ELF-1 (cell line): Measurements from ENCODE around the gene SLC24A4.
"Not testable (repeated sequence)": the region's sequence is repeated elsewhere in the genome, so short reads cannot be mapped to it uniquely, and the experiment has no call there.

Experiments
- DNase-seq: peaks from one replicate; pipeline ENCODE4 v3.0.0-alpha.2; 2016; ENCODE audit warnings: low read depth, low spot score

Gene SLC24A4

DNA sequence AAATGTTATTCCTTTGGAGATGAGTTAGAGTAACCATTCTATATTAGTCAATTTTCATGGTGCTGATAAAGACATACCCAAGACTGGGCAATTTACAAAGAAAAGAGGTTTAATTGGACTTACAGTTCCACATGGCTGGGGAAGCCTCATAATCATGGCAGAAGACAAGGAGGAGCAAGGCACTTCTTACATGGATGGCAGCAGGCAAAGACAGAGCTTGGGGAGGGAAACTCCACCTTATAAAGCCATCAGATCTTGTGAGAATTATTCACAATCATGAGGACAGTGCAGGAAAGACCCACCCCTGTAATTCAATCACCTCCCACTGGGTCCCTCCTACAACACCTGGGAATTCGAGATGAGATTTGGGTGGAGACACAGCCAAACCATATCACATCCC lies 79.5 kb downstream of the SLC24A4 start:
- DNase-seq = not testable (repeated sequence)

DNA sequence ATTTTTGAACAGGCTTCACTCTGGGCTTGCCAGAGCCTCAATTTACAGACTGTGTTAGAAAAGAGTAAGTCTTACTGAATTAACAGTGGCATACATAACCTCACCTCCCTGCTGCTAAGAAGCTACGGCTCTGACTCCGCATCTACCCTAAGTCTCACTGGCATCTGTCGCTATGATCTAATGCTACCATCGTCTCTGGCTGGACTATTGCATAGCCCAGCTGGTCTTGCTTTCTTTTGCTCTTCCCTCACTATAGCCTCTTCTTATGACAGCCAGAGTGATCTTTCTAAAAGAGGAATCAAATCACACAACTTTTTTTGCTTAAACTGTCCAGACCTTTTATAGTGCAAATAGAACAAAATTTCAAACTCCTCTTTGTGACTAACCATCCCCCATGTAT lies 81.1 kb downstream of the SLC24A4 start:
- DNase-seq = no peak

GRCh38 chr14:92404421-92404820 lies 81.5 kb downstream of the SLC24A4 start:
- no peak for DNase-seq

DNA sequence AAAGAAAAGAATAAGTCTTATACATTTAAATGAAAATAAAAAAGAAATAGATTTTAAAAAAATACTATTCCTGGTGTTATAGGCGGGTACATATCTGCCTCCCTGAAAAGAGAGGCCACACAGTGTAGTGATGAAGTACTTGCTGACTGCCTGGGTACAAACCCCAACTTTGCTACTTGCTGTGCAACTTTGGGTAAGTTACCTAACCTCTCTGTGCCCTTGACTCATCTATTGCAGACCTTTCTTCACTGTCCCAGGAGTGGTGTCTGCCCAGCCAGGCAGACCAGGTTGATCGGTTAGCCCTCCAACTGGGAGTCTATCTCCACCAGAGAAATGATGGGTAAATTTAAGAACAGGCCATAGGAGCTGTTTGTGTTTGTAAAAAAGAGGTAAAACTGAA lies 82.0 kb downstream of the SLC24A4 start:
- DNase-seq = no peak

GRCh38 chr14:92407410-92407809 lies 84.4 kb downstream of the SLC24A4 start:
- no peak for DNase-seq

- DNase-seq = no peak
Observed at GRCh38 chr14:92409043-92409442, 86.1 kb downstream of the SLC24A4 start.

DNA sequence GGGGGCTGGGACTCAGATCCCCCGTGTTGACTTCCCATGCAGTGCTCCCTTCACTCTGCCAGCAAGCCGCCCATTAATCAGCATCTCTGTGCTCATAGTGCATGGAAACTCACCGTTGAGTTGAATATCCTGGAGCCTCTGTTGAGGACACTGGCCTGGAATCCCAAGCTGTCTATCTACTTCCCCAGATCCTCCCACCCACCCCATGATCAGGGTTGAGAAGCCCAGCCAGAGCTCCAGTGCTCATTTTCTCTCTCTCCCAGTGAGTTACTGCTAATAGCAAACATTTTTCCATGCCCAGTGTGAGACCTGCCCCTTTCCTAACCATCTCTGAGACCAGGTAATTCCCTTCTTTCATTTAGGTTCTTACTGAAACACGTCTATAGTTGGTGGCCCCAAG lies 88.2 kb downstream of the SLC24A4 start:
- no peak for DNase-seq

DNA sequence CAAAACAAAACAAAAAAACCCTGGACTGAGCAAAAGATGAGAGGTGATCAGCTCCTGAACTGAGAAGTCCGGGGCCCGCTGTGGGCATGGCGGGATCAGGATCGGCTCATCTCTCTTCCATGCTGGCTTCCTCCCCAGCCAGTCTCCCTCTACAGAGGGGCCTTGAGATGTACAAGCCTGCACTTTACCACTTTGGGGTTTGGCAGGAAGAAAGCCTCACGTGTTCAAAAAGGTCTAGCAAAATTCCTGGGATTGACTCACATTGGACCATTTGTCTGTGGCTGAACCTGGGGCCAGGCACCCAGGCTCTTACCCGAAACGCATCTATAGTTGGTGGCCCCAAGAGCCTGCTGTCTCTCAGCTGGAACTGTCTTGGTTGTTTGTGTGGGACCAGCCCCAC lies 89.0 kb downstream of the SLC24A4 start:
- no peak for DNase-seq

GRCh38 chr14:92412912-92413311 lies 89.9 kb downstream of the SLC24A4 start:
- no peak for DNase-seq

- no peak for DNase-seq
Observed at GRCh38 chr14:92413379-92413778, 90.4 kb downstream of the SLC24A4 start.

GRCh38 chr14:92414690-92415445 lies 91.9 kb downstream of the SLC24A4 start:
- DNase-seq = no peak

GRCh38 chr14:92415969-92416368 lies 93.0 kb downstream of the SLC24A4 start:
- no peak for DNase-seq

GRCh38 chr14:92416544-92416943 lies 93.6 kb downstream of the SLC24A4 start:
- DNase-seq = no peak

- DNase-seq = no peak
Observed at GRCh38 chr14:92417759-92418158, 94.8 kb downstream of the SLC24A4 start.

GRCh38 chr14:92421751-92422150 lies 98.8 kb downstream of the SLC24A4 start:
- DNase-seq = no peak

DNA sequence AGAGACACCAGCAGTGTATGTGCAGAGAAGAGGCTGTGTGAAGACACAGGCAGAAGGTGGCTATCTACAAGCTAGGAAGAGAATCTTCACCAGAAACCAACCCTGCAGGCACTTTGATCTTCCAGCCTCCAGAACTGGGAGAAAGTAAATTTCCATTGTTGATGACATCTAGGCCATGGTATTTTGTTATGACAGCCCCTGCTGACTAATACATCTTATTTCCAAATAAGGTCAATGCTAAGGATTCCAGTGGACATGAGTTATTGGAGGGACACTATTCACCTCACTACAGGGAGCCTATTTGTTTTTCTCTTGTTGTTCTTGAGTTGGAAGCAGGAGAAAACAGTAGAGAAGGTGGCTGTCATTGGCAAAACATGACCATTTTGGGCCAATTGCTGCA lies 102.1 kb downstream of the SLC24A4 start:
- no peak for DNase-seq

DNA sequence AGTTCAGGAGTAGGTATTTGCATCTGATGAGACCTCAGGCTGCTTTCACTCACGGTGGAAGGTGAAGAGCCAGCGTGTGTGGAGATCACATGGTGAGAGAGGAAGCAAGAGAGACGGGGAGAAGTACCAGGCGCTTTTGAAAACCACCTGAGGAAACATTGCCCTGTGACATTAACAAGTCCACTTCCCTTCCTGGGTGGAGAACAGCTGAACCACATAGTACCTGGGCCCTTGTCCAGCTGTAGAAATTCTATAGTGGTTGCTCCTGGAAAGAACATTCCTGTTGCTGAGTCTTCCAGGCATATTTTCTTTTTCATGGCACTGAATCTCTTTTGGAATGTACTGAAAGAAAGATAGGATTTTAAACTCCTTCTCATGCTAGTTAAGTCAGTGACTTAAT lies 103.3 kb downstream of the SLC24A4 start:
- no peak for DNase-seq

DNA sequence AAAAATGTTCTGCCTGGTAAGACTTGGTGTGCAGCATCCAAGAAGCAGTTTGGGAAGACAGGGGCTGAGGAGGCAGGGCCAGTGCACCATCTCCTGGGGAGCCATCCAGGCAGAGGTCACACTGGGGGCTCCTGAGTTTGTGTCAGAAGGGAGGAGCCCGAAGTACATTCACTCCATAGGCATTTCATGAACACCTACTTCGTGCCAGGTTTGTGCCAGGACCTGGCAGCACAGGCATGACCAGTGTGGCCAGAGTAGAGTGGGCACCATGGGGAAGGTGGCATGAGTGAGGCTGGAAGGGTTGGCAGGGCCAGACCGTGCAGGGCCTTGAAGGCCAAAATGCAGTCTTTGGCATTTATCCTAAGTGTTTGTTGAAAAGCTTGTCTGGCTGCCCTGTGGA lies 104.1 kb downstream of the SLC24A4 start:
- DNase-seq = no peak

DNA sequence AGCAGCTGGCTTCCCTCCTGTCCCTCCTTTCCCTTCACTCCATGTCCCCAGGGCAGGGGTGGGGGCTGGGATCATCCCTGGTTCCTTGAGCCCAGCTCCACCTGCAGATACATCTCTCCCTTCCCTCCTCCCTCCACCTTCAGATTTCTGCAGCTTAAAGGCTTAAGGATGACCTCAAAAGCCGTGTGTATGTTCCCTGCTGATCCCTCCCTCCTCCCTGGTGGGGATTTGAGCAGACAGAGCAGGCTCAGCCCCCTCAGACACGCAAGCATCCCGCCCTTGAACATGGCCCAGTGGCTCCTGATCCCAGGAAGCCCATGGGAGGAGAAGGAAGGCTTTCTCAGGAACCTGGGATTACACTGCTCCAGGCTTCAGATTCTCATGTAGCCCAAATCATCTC lies 107.7 kb downstream of the SLC24A4 start:
- DNase-seq = no peak

DNA sequence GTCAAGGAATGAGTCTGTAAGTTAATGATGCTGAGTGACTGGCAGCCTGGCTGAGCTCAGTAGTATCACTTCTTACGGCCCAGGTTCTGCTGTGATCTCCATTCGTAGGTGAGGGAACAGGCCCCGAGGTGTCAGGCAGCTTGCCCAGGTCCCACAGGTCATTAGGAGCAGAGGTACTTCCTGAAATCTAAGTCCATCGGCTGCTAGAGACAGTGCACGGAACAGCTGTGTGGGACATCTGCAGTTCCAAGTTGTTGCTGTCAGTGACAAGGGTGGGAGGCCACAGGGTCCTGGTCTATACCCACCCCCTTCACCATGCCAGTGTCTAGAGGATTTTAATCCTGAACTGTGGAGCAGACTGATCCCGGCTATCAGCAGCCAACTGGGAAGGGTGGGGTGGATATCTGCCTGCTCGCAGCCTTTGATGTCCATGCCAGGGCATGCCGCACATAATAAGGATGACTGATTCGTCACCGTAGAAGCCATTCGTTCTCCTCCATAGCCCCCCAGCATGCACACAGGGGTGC lies 108.3 kb downstream of the SLC24A4 start:
- DNase-seq = no peak

DNA sequence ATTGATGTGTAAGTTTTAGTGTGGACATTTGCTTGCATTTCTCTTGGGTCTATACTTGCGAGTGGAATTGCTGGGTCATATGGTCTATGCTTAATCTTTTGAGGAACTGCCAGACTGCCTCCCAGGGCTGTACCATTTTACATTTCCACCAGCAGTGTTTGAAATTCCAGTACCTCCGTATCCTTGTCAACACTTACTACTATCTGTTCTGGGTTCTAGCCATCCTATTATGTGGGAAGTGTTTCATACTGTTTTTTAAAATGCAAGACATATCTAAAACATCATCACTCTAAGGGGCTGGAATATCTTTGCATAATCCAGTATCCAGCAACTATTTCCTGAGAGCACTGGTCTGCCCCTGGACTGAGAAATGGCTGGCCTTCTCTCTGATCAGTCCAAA lies 110.4 kb downstream of the SLC24A4 start:
- no peak for DNase-seq

DNA sequence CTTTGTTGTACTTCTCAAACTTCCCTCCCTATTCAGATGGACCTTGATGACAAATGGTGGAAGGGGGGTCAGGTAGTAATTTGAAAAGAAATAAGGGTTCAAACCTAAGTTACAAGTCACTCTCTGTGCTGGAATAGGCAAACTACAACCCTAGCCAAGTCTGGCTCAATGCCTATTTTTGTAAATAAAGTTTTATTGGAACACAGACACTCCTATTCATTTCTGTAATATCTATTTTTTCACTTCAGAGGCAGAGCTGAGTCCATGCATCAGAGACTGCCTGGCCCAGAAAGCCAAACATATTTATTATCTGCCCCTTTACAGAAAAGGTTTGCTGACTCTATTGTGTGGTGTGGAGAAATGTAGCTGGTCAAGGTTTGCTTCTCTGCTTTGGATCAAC lies 112.2 kb downstream of the SLC24A4 start:
- no peak for DNase-seq

GRCh38 chr14:92436115-92436776 lies 113.3 kb downstream of the SLC24A4 start:
- DNase-seq = no peak
